AG10803 (cell line): ENCODE measurements around the gene DDX6.

ENCODE experiments used
- DNase-seq: peaks from one replicate; pipeline ENCODE4 v3.0.0; 2010; ENCODE audit warnings: low read depth
- H3K4me3 ChIP-seq: 2 replicates; pipeline ENCODE4 v1.5.1; 2011; ENCODE audit warnings: mild to moderate bottlenecking, low read length, control low read depth
- TF ChIP-seq, protein P1 (sequence below): conservative IDR thresholded peaks from 2 replicates; pipeline ENCODE4 v1.5.1; 2011; ENCODE audit warnings: mild to moderate bottlenecking, low read length, control low read depth, inconsistent platforms

The DDX6 gene

DNA sequence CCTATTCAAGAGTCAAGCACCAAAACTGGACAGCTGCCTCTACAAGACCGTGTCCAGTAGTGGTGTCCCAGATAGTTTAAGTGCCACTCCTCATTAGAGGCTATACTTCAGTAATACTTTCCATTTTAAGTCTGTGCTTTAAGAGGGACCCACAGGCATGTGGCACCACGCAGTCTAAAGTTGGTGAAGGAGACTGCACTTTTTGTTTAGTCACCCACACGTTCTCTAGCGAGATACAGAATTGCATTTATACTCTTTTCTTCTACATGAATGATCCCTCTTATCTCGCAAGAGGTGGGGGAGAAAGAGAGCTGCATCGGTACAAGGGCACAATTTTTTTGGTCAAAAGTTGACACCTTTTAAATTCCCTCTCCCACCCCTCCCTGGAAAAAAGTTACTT, 41.5 kb downstream of the DDX6 start:
- TF ChIP-seq, protein P1, sequence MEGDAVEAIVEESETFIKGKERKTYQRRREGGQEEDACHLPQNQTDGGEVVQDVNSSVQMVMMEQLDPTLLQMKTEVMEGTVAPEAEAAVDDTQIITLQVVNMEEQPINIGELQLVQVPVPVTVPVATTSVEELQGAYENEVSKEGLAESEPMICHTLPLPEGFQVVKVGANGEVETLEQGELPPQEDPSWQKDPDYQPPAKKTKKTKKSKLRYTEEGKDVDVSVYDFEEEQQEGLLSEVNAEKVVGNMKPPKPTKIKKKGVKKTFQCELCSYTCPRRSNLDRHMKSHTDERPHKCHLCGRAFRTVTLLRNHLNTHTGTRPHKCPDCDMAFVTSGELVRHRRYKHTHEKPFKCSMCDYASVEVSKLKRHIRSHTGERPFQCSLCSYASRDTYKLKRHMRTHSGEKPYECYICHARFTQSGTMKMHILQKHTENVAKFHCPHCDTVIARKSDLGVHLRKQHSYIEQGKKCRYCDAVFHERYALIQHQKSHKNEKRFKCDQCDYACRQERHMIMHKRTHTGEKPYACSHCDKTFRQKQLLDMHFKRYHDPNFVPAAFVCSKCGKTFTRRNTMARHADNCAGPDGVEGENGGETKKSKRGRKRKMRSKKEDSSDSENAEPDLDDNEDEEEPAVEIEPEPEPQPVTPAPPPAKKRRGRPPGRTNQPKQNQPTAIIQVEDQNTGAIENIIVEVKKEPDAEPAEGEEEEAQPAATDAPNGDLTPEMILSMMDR = no peak
- DNase-seq = no peak
- no peak overlapping the region for H3K4me3 ChIP-seq

DNA sequence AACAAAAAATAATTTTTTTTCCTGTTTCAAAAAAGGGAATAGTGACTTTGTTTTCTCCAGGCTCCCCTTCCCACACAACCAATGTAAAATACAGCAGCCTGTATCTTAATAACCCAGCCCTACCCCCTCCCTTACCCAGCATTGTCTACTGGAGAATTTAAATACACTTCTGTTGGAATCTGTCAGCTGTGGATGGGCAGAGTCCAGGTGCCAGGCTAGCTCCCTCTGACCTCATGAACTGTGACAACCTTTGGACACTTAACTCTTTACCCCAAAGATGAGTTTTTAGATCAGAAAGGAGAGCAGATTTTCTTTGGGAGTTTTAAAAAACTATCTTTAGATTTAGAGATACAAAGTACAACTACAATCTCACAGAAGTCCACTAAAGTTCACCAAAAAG, 42.9 kb downstream of the DDX6 start:
- no peak overlapping the region for H3K4me3 ChIP-seq
- no peak for DNase-seq
- TF ChIP-seq, protein P1 = no peak

DNA sequence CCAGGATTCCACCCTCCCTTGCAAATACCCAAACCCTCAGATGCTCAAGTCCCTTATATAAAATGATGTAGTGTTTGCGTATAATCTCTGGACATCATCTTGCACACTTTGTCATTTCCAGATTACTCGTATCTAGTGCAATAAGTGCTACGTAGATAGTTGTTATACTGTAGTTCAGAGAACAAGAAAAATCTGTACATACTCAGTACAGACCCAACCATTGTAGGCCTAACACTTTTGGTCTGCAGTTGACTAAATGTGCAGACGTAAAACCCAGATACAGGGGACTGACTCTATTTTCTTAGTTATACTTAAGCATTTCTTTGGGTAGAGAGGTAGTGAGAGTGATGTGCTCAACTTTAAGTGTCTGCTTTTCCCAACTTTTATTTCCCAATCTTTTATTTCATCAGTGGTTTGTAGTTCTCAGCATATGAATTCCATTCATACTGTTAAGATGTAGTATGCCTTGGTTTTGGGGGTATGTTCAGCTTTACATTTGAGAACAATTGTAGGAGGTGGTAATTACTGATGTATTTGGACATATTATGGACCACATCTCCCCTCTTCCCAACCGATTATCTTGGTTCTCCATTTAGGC, 43.9 kb downstream of the DDX6 start:
- TF ChIP-seq, protein P1 = no peak

DNA sequence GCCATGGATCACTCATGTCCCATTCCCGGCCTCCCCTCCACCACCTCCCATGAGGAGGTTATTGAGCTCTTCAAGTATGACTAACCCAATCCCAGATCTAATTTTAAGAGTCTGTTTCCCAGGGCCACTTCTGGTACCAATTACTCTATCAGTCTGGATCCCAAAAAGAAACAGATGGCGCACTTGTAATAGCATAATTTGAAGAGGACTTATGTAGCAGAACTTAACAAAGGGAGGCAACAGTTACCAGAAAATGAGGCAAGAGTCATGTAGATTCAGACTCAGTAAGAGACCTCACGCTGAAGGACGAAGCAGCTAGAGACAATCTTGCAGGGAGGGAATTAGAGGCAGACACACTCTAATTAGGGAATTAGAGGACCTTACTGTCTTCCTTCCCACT, 46.9 kb downstream of the DDX6 start:
- H3K4me3 ChIP-seq = no peak overlapping the region
- TF ChIP-seq, protein P1 = no peak
- DNase-seq = peak; percentile 84

More for the DNA sequence above, 43.9 kb downstream of the DDX6 start:
- no peak overlapping the region for H3K4me3 ChIP-seq
- DNase-seq = peak; percentile 50

DNA sequence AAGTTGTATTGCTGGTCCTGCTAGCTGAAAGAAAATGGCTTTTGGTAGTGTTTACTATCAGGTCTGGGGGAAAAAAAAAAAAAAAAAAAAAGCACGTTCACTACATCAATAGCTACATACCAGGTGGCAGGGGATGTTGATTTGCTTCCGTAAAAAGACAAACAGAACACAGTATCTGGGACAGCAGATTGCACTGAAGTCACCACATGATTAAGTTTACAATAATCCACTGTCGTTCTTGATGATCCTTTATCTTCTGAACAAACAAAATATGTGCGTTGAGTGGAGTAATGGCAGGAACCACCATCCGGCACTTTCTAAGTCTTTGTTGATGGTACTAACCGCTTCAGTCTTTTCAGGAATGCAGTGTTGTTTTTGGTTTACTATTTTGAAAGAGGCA, 48.7 kb downstream of the DDX6 start:
- H3K4me3 ChIP-seq = no peak overlapping the region
- TF ChIP-seq, protein P1 = no peak
- no peak for DNase-seq

DNA sequence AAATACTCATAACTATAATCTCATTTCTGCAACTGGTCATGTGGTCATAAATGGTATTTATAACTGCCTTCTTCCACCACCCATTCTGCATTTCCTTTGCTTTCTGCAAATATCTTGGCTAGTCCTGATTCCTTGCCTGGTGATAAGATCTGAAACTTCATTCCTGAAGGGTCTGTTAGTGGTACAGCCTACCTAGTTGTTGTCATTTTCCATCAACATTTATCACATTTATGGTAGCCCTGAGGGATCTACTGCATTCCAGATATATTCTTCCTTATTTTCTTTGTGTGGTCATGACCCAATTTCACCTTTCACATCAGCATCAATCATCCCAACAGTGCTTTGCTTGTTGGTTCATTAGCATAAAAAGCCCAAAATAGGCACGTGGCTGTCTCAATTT, 50.1 kb downstream of the DDX6 start:
- DNase-seq = peak; percentile 19
- TF ChIP-seq, protein P1 = no peak

GRCh38 chr11:118735203-118735602, 55.8 kb downstream of the DDX6 start:
- TF ChIP-seq, protein P1 = no peak
- no peak overlapping the region for H3K4me3 ChIP-seq
- DNase-seq = no peak

More for the DNA sequence above, 50.1 kb downstream of the DDX6 start:
- no peak overlapping the region for H3K4me3 ChIP-seq
